K562 (cell line): ENCODE data around the gene C1QTNF2. TPM values are rescaled to one million over a fixed set of nuclear protein-coding genes. Genes with fewer than 3 reads are reported as not detected.

Source experiments
- BRCA1 ChIP-seq, 2 experiments: fragments of 450-650 bp in 1 of 2; sonication (generic) in 1 of 2; formaldehyde crosslinking in 1 of 2; IDR thresholded peaks; 2 replicates each; pipeline versions ENCODE4 v1.5.0 to v1.6.1; 2017 to 2020; ENCODE audit warnings: mild to moderate bottlenecking in 1 of 2, missing genetic modification reagents in 1 of 2
- CEBPG ChIP-seq, 3 experiments: fragments of 200-800 bp in 1 of 3; sonication (Bioruptor generic) in 1 of 3; sonication (generic) in 1 of 3; formaldehyde crosslinking in 1 of 3; IDR thresholded peaks in 2 of 3; conservative IDR thresholded peaks in 1 of 3; 2 replicates each; pipeline versions ENCODE4 v1.6.1 to v1.8.0; 2016 to 2022; ENCODE audit warnings: missing compliant biosample characterization in 2 of 3, missing genetic modification characterization in 2 of 3, mild to moderate bottlenecking in 1 of 3, missing genetic modification reagents in 1 of 3
- CGGBP1 ChIP-seq: fragments of 250-450 bp; sonication (Bioruptor Pico); IDR thresholded peaks from 2 replicates; pipeline ENCODE4 v1.9.0; 2021; ENCODE audit warnings: mild to moderate bottlenecking
- GMEB1 ChIP-seq: fragments of 250-450 bp; sonication (Bioruptor Pico); IDR thresholded peaks from 2 replicates; pipeline ENCODE4 v1.4.0; 2020; ENCODE audit warnings: mild to moderate bottlenecking
- NFE2 ChIP-seq: IDR thresholded peaks from 2 replicates; pipeline ENCODE4 v1.6.1; 2014; ENCODE audit warnings: antibody characterized with exemption, low read depth
- SNIP1 ChIP-seq: fragments of 450-650 bp; IDR thresholded peaks from 2 replicates; pipeline ENCODE4 v1.7.1; 2017; ENCODE audit warnings: low read depth, mild to moderate bottlenecking
- ZBTB1 ChIP-seq: sonication (generic); formaldehyde crosslinking; IDR thresholded peaks from 2 replicates; pipeline ENCODE4 v1.8.1; 2023; ENCODE audit warnings: missing genetic modification reagents, low read depth, mild to moderate bottlenecking, borderline replicate concordance
- ZNF24 ChIP-seq: fragments of 450-650 bp; IDR thresholded peaks from 2 replicates; pipeline ENCODE4 v1.6.1; 2016
- polyA plus RNA-seq, 8 experiments: library from polyadenylated mRNA; depleted of rRNA in 4 of 8; stranded (reverse) in 5 of 8; unstranded in 3 of 8; fragments of >200 nt; fragmentation: Nextera tagmentation in 2 of 8; fragmentation: Illumina TruSeq in 1 of 8; extraction: Ambion mirVana in 2 of 8; extraction: Trizol in 1 of 8; gene quantifications; 2 replicates each; pipeline versions ENCODE4 v1.2.1 to v1.2.3, GENCODE V29; 2011 to 2014; ENCODE audit warnings: inconsistent platforms in 1 of 8, missing spikeins in 1 of 8
- total RNA-seq, 7 experiments: library from RNA; depleted of rRNA in 6 of 7; stranded (reverse); fragments of >200 nt in 6 of 7; fragmentation: Illumina TruSeq in 2 of 7; extraction: Trizol in 2 of 7; gene quantifications; 2 replicates each; pipeline versions ENCODE4 v1.2.1 to v1.2.3, GENCODE V29; 2011 to 2021; ENCODE audit warnings: low replicate concordance in 1 of 7
- TF ChIP-seq, protein P1 (sequence below): fragments of 200-400 bp; formaldehyde crosslinking; IDR thresholded peaks from 2 replicates; pipeline ENCODE4 v1.6.1; 2017; ENCODE audit warnings: mild to moderate bottlenecking, low read depth, low read length, moderate library complexity

Gene C1QTNF2
- total and polyA plus RNA-seq, 9 of the 15 experiments (the other 6 are each of a cell fraction or from before 2014, with no cell fraction given): not detected

- TF ChIP-seq, protein P1, sequence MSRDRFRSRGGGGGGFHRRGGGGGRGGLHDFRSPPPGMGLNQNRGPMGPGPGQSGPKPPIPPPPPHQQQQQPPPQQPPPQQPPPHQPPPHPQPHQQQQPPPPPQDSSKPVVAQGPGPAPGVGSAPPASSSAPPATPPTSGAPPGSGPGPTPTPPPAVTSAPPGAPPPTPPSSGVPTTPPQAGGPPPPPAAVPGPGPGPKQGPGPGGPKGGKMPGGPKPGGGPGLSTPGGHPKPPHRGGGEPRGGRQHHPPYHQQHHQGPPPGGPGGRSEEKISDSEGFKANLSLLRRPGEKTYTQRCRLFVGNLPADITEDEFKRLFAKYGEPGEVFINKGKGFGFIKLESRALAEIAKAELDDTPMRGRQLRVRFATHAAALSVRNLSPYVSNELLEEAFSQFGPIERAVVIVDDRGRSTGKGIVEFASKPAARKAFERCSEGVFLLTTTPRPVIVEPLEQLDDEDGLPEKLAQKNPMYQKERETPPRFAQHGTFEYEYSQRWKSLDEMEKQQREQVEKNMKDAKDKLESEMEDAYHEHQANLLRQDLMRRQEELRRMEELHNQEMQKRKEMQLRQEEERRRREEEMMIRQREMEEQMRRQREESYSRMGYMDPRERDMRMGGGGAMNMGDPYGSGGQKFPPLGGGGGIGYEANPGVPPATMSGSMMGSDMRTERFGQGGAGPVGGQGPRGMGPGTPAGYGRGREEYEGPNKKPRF: no peak
- no peak for TF ChIP-seq NFE2
- TF ChIP-seq GMEB1 (CRISPR knock-in tag): no peak
- TF ChIP-seq CGGBP1: no peak
- no peak for TF ChIP-seq BRCA1 (IDR thresholded peaks at IDR 0.05)
- no peak for TF ChIP-seq BRCA1 (CRISPR knock-in tag; IDR thresholded peaks at IDR 0.05)
- no peak for TF ChIP-seq SNIP1
- TF ChIP-seq ZBTB1 (CRISPR knock-in tag): no peak
- TF ChIP-seq ZNF24: no peak
- no peak for TF ChIP-seq CEBPG (CRISPR knock-in tag; IDR thresholded peaks at IDR 0.05)
- TF ChIP-seq CEBPG (tag; conservative IDR thresholded peaks at IDR 0.05 in 1 of 2, IDR thresholded peaks at IDR 0.05 in 1 of 2): no peak
Observed at GRCh38 chr5:160375166-160375565, 4.7 kb upstream of the C1QTNF2 start (continued).
